HepG2 (cell line): Measurements from ENCODE around the gene CFTR. TPM values are rescaled to one million over a fixed set of nuclear protein-coding genes. Genes with fewer than 3 reads are reported as not detected.
A peak's percentile ranks its signal among the peaks of the same experiment; 100 is the strongest.

ENCODE experiments used
- ATAC-seq: fragments of 200-7000 bp; cut with Tn5 transposase; 3 replicates; pipeline ENCODE4 v1.9.1; 2020; ENCODE audit warnings: mild to moderate bottlenecking, moderate library complexity
- BruUV-seq: library from RNA; stranded (reverse); fragments of 400-500 nt; replicated peaks from 2 replicates; lab custom pipeline; 2021; lab: Mats Ljungman, UMichigan
- CTCF ChIA-PET: fragments of 300-600 bp; formaldehyde crosslinking; extraction: SDS; loops from one replicate; lab custom pipeline; 2021; ENCODE audit warnings: low total read pairs, inconsistent platforms, low intra/inter-chr PET ratio; lab: Yijun Ruan, JAX
- POLR2A ChIA-PET: fragments of 350-600 bp; sonication (Branson Sonifier 250); formaldehyde crosslinking; loops from one replicate; lab custom pipeline; 2020; ENCODE audit warnings: antibody characterized with exemption, inconsistent platforms; lab: Yijun Ruan, JAX
- DNase-seq: peaks from one replicate; pipeline ENCODE4 v3.0.0-alpha.2; 2015; ENCODE audit warnings: low spot score
- FAIRE-seq: peaks from 3 replicates; lab custom pipeline; 2011; peaks lifted over from hg19 to GRCh38; lab: Jason Lieb, UNC
- H2AFZ ChIP-seq: one replicate; pipeline ENCODE4 v1.6.1; 2011; ENCODE audit warnings: low read length, inconsistent platforms
- H3K27ac ChIP-seq: fragments of 300-600 bp; 3 replicates; pipeline ENCODE4 v1.8.0; 2011; ENCODE audit warnings: mixed run types, mild to moderate bottlenecking, mixed read lengths, low read length, inconsistent platforms; ENCODE audit not compliant: insufficient read depth; ENCODE audit errors: extremely low read length
- H3K27me3 ChIP-seq, 2 experiments: fragments of 200-600 bp in 1 of 2; 2 replicates in 1 of 2; 3 replicates in 1 of 2; pipeline versions ENCODE4 v1.6.0 to v1.8.0; 2011; ENCODE audit warnings: low read length in 2 of 2, mild to moderate bottlenecking in 2 of 2, moderate library complexity in 2 of 2, inconsistent platforms in 1 of 2; ENCODE audit not compliant: insufficient read depth in 2 of 2, control insufficient read depth in 1 of 2
- H3K36me3 ChIP-seq, 2 experiments: fragments of 200-600 bp in 1 of 2; replicated peaks in 1 of 2; 2 replicates in 1 of 2; 3 replicates in 1 of 2; pipeline versions ENCODE4 v1.5.1 to v1.8.0; 2011; ENCODE audit warnings: low read length in 2 of 2, inconsistent platforms in 1 of 2; ENCODE audit not compliant: insufficient read depth in 2 of 2, control insufficient read depth in 1 of 2
- H3K4me1 ChIP-seq: 2 replicates; pipeline ENCODE4 v1.5.1; 2012; ENCODE audit warnings: low read length, inconsistent platforms; ENCODE audit not compliant: insufficient read depth
- H3K4me2 ChIP-seq: 2 replicates; pipeline ENCODE4 v1.6.0; 2011; ENCODE audit warnings: low read depth, low read length, inconsistent platforms
- H3K4me3 ChIP-seq, 3 experiments: fragments of 200-600 bp in 1 of 3; sonication (generic), shearing (Covaris generic) in 1 of 3; replicated peaks in 1 of 3; 2 replicates each; pipeline ENCODE4 v1.5.1; 2011 to 2016; ENCODE audit warnings: low read length in 3 of 3, inconsistent platforms in 2 of 3, low read depth in 2 of 3, mild to moderate bottlenecking in 2 of 3, control low read depth in 1 of 3, mixed read lengths in 1 of 3; ENCODE audit not compliant: insufficient read depth in 1 of 3
- H3K79me2 ChIP-seq: one replicate; pipeline ENCODE4 v1.6.1; 2011; ENCODE audit warnings: low read length, inconsistent platforms; ENCODE audit not compliant: insufficient read depth
- H3K9ac ChIP-seq: 2 replicates; pipeline ENCODE4 v1.6.0; 2011; ENCODE audit warnings: mild to moderate bottlenecking, low read depth, low read length, inconsistent platforms; ENCODE audit not compliant: insufficient read depth
- H3K9me3 ChIP-seq: 2 replicates; pipeline ENCODE4 v1.5.1; 2012; ENCODE audit warnings: mild to moderate bottlenecking, low read length
- H4K20me1 ChIP-seq: 2 replicates; pipeline ENCODE4 v1.6.0; 2011; ENCODE audit warnings: inconsistent platforms, mild to moderate bottlenecking, low read length, moderate library complexity; ENCODE audit not compliant: insufficient read depth
- ATF7 ChIP-seq, 2 experiments: fragments of 450-650 bp in 1 of 2; sonication (generic) in 1 of 2; formaldehyde crosslinking in 1 of 2; IDR thresholded peaks; 2 replicates each; pipeline versions ENCODE4 v1.4.0 to v1.6.1; 2016 to 2020; ENCODE audit warnings: antibody characterized with exemption in 1 of 2, mild to moderate bottlenecking in 1 of 2, missing genetic modification reagents in 1 of 2
- NFE2L2 ChIP-seq: fragments of 150-350 bp; IDR thresholded peaks from 2 replicates; pipeline ENCODE4 v1.6.1; 2014; ENCODE audit warnings: low read length
- ZBTB20 ChIP-seq: sonication (generic); formaldehyde crosslinking; IDR thresholded peaks from 2 replicates; pipeline ENCODE4 v1.8.1; 2023; ENCODE audit warnings: missing genetic modification reagents, low read depth, mild to moderate bottlenecking, borderline replicate concordance
- ZNF180 ChIP-seq: sonication (generic); formaldehyde crosslinking; IDR thresholded peaks from 2 replicates; pipeline ENCODE4 v1.4.0; 2020; ENCODE audit warnings: low read depth, missing genetic modification reagents, borderline replicate concordance
- ZNF720 ChIP-seq: sonication (generic); formaldehyde crosslinking; IDR thresholded peaks from 2 replicates; pipeline ENCODE4 v1.4.0; 2020; ENCODE audit warnings: missing genetic modification reagents
- WGBS: methylation state at CpG from one replicate; pipeline ENCODE4 v1.1.6; 2017; ENCODE audit warnings: low lambda C conversion rate; 5-methylcytosine and 5-hydroxymethylcytosine counted together
- in situ Hi-C: cut with HindIII; loops from 2 replicates; pipeline ENCODE4 v1.10.0; 2017; ENCODE audit warnings: low pct_unique_long_range_greater_than_20kb; ENCODE audit not compliant: extremely low pct_ligation_motif_present
- intact Hi-C: fragments of 100-400 bp; cut with micrococcal nuclease; formaldehyde crosslinking; loops from one replicate; pipeline ENCODE4 v1.10.0; 2022; ENCODE audit not compliant: unreplicated experiment
- polyA plus RNA-seq, 8 experiments: library from polyadenylated mRNA; depleted of rRNA in 3 of 8; stranded (reverse) in 7 of 8; unstranded in 1 of 8; fragments of >200 nt; fragmentation: Illumina TruSeq in 4 of 8; extraction: Trizol in 4 of 8; gene quantifications; 2 replicates each; pipeline versions ENCODE4 v1.2.1 to v1.2.3, GENCODE V29; 2011 to 2016; ENCODE audit warnings: low read depth in 4 of 8, missing spikeins in 1 of 8, mixed read lengths in 1 of 8; ENCODE audit not compliant: insufficient read depth in 1 of 8
- total RNA-seq, 5 experiments: library from RNA; depleted of rRNA; stranded (reverse); fragments of >200 nt; fragmentation: Illumina TruSeq; extraction: Trizol; gene quantifications; 2 replicates each; pipeline ENCODE4 v1.2.3, GENCODE V29; 2016; ENCODE audit warnings: low read depth in 1 of 5

The CFTR gene
- total and polyA plus RNA-seq, 2 of the 13 experiments (the other 11 are each of a cell fraction or from before 2014, with no cell fraction given): not detected

GRCh38 chr7:117562759-117563158 lies 82.9 kb downstream of the CFTR start:
- Histone ChIP-seq H4K20me1 (no peaks in the 10 kb centered on the region), H3K4me2 (no peak overlapping the region), H3K9me3 (no peaks in the 10 kb centered on the region), H3K27ac (no peak overlapping the region), H3K9ac (no peak overlapping the region), H3K27me3 (no peaks in the 10 kb centered on the region; a peak in 1 of 5 replicates), H3K4me3 (no peak overlapping the region), H3K4me1 (no peaks in the 10 kb centered on the region), H3K36me3 (no peaks in the 10 kb centered on the region), H2AFZ (no peak overlapping the region), H3K79me2 (no peaks in the 10 kb centered on the region)
- in situ Hi-C loops: no loop called here
- no peak for FAIRE-seq
- DNase-seq: no peak
- BruUV-seq: no TSS peak
- intact Hi-C loops: no loop called here
- POLR2A ChIA-PET: no interaction called here
- no peak for TF ChIP-seq ZNF180 (CRISPR knock-in tag)
- TF ChIP-seq ZBTB20 (CRISPR knock-in tag): no peak
- peak; percentile 19; the same call in 1 of the 2 replicates for TF ChIP-seq ATF7 (IDR thresholded peaks at IDR 0.05)
- TF ChIP-seq ATF7 (CRISPR knock-in tag; IDR thresholded peaks at IDR 0.05): no peak
- 0% methylated on average over 2 of the region's 2 CpGs for WGBS
- CTCF ChIA-PET: no interaction called here
- no peak for ATAC-seq

- DNase-seq (no peak), ATAC-seq (no peak), FAIRE-seq (no peak)
- H3K9ac ChIP-seq: no peak overlapping the region
- H3K27me3 ChIP-seq: no peaks in the 10 kb centered on the region
- no peaks in the 10 kb centered on the region for H3K79me2 ChIP-seq
- intact Hi-C loops (no loop called here), in situ Hi-C loops (no loop called here)
- WGBS: 1% methylated on average over 3 of the region's 3 CpGs
- H2AFZ ChIP-seq: no peak overlapping the region
- H3K4me2 ChIP-seq: no peak overlapping the region
- no TSS peak for BruUV-seq
- CTCF ChIA-PET: no interaction called here
- TF ChIP-seq ZNF720 (CRISPR knock-in tag) (no peak), NFE2L2 (no peak)
- H3K4me1 ChIP-seq: no peaks in the 10 kb centered on the region
- H3K9me3 ChIP-seq: no peaks in the 10 kb centered on the region
- H3K27ac ChIP-seq: no peak overlapping the region
- H3K36me3 ChIP-seq: no peaks in the 10 kb centered on the region
- no peak overlapping the region for H3K4me3 ChIP-seq
- H4K20me1 ChIP-seq: no peaks in the 10 kb centered on the region
- POLR2A ChIA-PET: no interaction called here
These were observed 84.3 kb downstream of the CFTR start for GRCh38 chr7:117564080-117564479.
